SU-DHL-6 (cell line): ENCODE measurements around the gene RSL1D1.

ENCODE experiments used
- CTCF ChIP-seq: fragments of 200-600 bp; sonication (generic); IDR thresholded peaks from one replicate; pipeline ENCODE4 v1.5.1; 2017; ENCODE audit warnings: antibody characterized with exemption, mild to moderate bottlenecking, low read length, moderate library complexity; ENCODE audit not compliant: insufficient read depth, poor library complexity, severe bottlenecking
- EZH2phosphoT487 ChIP-seq: fragments of 200-600 bp; sonication (generic), shearing (Covaris generic); conservative IDR thresholded peaks from 2 replicates; pipeline ENCODE4 v1.6.1; 2018; ENCODE audit warnings: mild to moderate bottlenecking, antibody characterized with exemption, low read length, moderate library complexity, mixed read lengths

- TF ChIP-seq CTCF = no peak
- TF ChIP-seq EZH2phosphoT487 = no peak
These were observed 22.6 kb downstream of the RSL1D1 start for GRCh38 chr16:11828696-11829095.
